Calu3 (cell line): ENCODE measurements around the gene RNF183. TPM values are rescaled to one million over a fixed set of nuclear protein-coding genes. Genes with fewer than 3 reads are reported as not detected.

ENCODE experiments used
- Bru-seq: library from RNA; stranded (reverse); fragments of 400-500 nt; gene quantifications from one replicate; lab custom pipeline; 2021; lab: Mats Ljungman, UMichigan
- BruChase-seq, 2 experiments: library from RNA; stranded (reverse); fragments of 400-500 nt; gene quantifications; one replicate each; lab custom pipeline; 2021; lab: Mats Ljungman, UMichigan
- BruUV-seq: library from RNA; stranded (reverse); fragments of 400-500 nt; replicated peaks from 2 replicates; lab custom pipeline; 2021; lab: Mats Ljungman, UMichigan
- CTCF ChIA-PET: fragments of 300-600 bp; sonication (Branson Sonifier 250); formaldehyde crosslinking; loops from one replicate; lab custom pipeline; 2022; ENCODE audit warnings: antibody characterized with exemption; lab: Charles Lee
- DNase-seq: peaks from one replicate; pipeline ENCODE4 v3.0.0; 2022
- H3K27ac Mint-ChIP-seq: one replicate; pipeline ENCODE4 v1.8.0; 2022; ENCODE audit warnings: mixed read lengths; ENCODE audit not compliant: unreplicated experiment
- H3K27me3 Mint-ChIP-seq: one replicate; pipeline ENCODE4 v1.8.0; 2022; ENCODE audit warnings: mixed read lengths; ENCODE audit not compliant: unreplicated experiment
- H3K36me3 Mint-ChIP-seq: one replicate; pipeline ENCODE4 v1.8.0; 2022; ENCODE audit warnings: mild to moderate bottlenecking, moderate library complexity, mixed read lengths; ENCODE audit not compliant: insufficient read depth, unreplicated experiment
- H3K4me1 Mint-ChIP-seq: one replicate; pipeline ENCODE4 v1.8.0; 2022; ENCODE audit warnings: mild to moderate bottlenecking, low read depth, mixed read lengths; ENCODE audit not compliant: unreplicated experiment
- H3K4me3 Mint-ChIP-seq: one replicate; pipeline ENCODE4 v1.8.0; 2022; ENCODE audit warnings: mild to moderate bottlenecking, low read depth, moderate library complexity, mixed read lengths; ENCODE audit not compliant: unreplicated experiment
- H3K9me3 Mint-ChIP-seq: one replicate; pipeline ENCODE4 v1.8.0; 2022; ENCODE audit warnings: low read depth, mixed read lengths; ENCODE audit not compliant: unreplicated experiment
- intact Hi-C: fragments of 100-400 bp; cut with micrococcal nuclease; formaldehyde crosslinking; loops from one replicate; pipeline ENCODE4 v1.10.0; 2022; ENCODE audit not compliant: unreplicated experiment
- long read RNA-seq: library from polyadenylated mRNA; stranded (forward); transcript quantifications from one replicate; pipeline ENCODE4 v2.0.0, GENCODE V29; 2022
- total RNA-seq: library from RNA; stranded (reverse); gene quantifications from 2 replicates; pipeline ENCODE4 v1.2.3, GENCODE V29; 2022
- TF ChIP-seq, protein P1 (sequence below): fragments of 200-600 bp; IDR thresholded peaks from one replicate; pipeline ENCODE4 v1.8.0; 2022; ENCODE audit warnings: antibody characterized with exemption; ENCODE audit not compliant: unreplicated experiment

Gene RNF183
- 0.76 and 1.5 TPM in 2 replicates for total RNA-seq
- percentile 24 among the genes with signal in this experiment for Bru-seq, nascent RNA
- BruChase-seq, experiment 1, labeled RNA remaining after a 6-hour chase, result percentile 28 among the genes with signal in this experiment
- BruChase-seq, experiment 2, labeled RNA remaining after a 2-hour chase, result percentile 25 among the genes with signal in this experiment
- long read RNA-seq, partial matches to known transcripts, result 0 of 3 reads
- long read RNA-seq, other reads (novel, unspliced or antisense), result 3 of 3 reads

DNA sequence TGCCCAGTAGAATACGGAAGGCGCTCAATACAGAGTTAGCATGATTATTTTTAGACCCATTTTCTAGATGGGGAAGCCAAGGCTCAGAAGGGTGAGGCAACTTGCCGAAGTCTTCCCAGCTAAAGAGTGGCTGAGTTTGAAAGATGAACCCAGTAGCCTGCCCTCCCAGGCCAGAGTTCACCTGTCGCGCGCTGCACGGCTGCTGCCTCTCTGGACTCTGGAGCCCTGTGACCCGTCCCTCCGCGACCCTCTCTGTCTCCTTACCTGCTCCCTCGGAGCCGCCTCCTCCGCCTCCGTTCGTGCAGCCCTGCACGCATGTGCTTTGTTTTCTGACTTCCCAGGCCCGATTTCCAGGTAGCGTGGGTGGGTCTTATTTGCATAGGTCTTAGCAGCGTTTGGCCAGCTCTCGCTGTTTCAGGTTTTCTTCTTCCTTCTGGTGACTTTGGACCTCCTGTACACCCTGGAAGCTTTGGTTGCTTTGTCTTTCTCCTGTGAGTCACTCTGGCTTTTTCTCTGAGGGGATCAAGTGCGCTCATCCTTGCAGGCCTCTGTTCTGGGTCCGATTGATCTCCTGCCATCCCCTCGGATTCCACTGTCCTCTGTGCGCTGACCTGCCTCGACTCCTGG lies at the start of gene RNF183:
RNF183 (minus strand) TSS at position 585 of the 627 bp plus-strand sequence. CDS start 5,192 bp downstream, outside the sequence.
- intact Hi-C loops, result no loop called here

GRCh38 chr9:113352411-113352810 lies 49.2 kb upstream of the RNF183 start:
- BruUV-seq, result no TSS peak
- TF ChIP-seq, protein P1, sequence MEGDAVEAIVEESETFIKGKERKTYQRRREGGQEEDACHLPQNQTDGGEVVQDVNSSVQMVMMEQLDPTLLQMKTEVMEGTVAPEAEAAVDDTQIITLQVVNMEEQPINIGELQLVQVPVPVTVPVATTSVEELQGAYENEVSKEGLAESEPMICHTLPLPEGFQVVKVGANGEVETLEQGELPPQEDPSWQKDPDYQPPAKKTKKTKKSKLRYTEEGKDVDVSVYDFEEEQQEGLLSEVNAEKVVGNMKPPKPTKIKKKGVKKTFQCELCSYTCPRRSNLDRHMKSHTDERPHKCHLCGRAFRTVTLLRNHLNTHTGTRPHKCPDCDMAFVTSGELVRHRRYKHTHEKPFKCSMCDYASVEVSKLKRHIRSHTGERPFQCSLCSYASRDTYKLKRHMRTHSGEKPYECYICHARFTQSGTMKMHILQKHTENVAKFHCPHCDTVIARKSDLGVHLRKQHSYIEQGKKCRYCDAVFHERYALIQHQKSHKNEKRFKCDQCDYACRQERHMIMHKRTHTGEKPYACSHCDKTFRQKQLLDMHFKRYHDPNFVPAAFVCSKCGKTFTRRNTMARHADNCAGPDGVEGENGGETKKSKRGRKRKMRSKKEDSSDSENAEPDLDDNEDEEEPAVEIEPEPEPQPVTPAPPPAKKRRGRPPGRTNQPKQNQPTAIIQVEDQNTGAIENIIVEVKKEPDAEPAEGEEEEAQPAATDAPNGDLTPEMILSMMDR, result no peak
- intact Hi-C loops, result no loop called here
- peaks cover 24% of the 10 kb centered on the region for H3K4me1 Mint-ChIP-seq
- no peaks in the 10 kb centered on the region for H3K9me3 Mint-ChIP-seq
- peaks cover 12% of the 10 kb centered on the region for H3K36me3 Mint-ChIP-seq
- CTCF ChIA-PET, result no interaction called here
- no peak overlapping the region for H3K4me3 Mint-ChIP-seq
- no peaks in the 10 kb centered on the region for H3K27me3 Mint-ChIP-seq
- DNase-seq, result no peak
- no peak overlapping the region for H3K27ac Mint-ChIP-seq

More for the DNA sequence above, at the start of gene RNF183:
- peak; percentile 27 for DNase-seq
- no TSS peak for BruUV-seq
- no peaks in the 10 kb centered on the region for H3K36me3 Mint-ChIP-seq
- peaks cover 19% of the 10 kb centered on the region for H3K4me1 Mint-ChIP-seq
- peaks cover 12% of the 10 kb centered on the region for H3K27me3 Mint-ChIP-seq
- H3K9me3 Mint-ChIP-seq, result no peaks in the 10 kb centered on the region
- TF ChIP-seq, protein P1, result no peak
- H3K27ac Mint-ChIP-seq, result peak within 1 kb of the TSS; percentile 41
- H3K4me3 Mint-ChIP-seq, result peak within 1 kb of the TSS; percentile 55
- CTCF ChIA-PET, result no interaction called here

- no TSS peak for BruUV-seq
- Mint-ChIP-seq H3K4me3 (no peak overlapping the region), H3K36me3 (peaks cover 12% of the 10 kb centered on the region), H3K9me3 (no peaks in the 10 kb centered on the region), H3K27me3 (no peaks in the 10 kb centered on the region), H3K4me1 (peaks cover 24% of the 10 kb centered on the region), H3K27ac (no peak overlapping the region)
- intact Hi-C loops, result no loop called here
- DNase-seq, result no peak
- CTCF ChIA-PET, result interaction anchor here (0.6 kb wide), 1 partner anchor 98 kb away, joined by 7 read pairs; no protein-coding TSS in a partner anchor
- TF ChIP-seq, protein P1, result no peak
Observed at GRCh38 chr9:113352006-113352405, 48.8 kb upstream of the RNF183 start.

DNA sequence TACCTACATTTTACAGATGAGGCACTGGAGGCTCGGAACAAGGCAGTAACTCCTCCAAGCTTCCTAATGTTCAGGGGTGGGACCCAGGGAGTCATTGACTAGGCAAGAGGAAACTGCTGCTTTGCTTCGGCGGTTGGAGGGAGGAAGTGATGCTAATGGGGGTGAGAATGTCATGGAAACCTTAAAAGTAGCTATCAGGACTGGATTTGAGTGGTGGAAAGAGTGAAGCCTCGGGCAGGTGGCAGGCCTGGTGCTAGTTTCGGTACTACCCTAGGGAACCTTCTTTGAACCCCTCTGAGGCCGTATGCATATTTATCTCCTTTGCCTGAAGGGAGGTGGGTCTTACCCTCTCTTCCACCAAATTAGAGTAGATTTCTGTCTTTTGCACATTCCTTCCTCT lies 47.8 kb upstream of the RNF183 start:
- TF ChIP-seq, protein P1, result no peak
- Mint-ChIP-seq H3K36me3 (peaks cover 12% of the 10 kb centered on the region), H3K27me3 (no peaks in the 10 kb centered on the region), H3K4me3 (peak overlapping the region; percentile 67), H3K27ac (no peak overlapping the region), H3K9me3 (no peaks in the 10 kb centered on the region), H3K4me1 (peaks cover 24% of the 10 kb centered on the region)
- TSS peak; percentile 48 for BruUV-seq
- intact Hi-C loops, result no loop called here
- CTCF ChIA-PET, result no interaction called here
- DNase-seq, result no peak
